Liver (tissue), 9 donors: ENCODE results near the gene IDE. TPM values are rescaled to one million over a fixed set of nuclear protein-coding genes. Genes with fewer than 3 reads are reported as not detected.

ENCODE experiments used
- DNase-seq: peaks from one replicate; pipeline ENCODE4 v3.0.0-alpha.2; 2017; ENCODE audit warnings: low spot score
- H3K27ac ChIP-seq, 2 donors: one replicate each; pipeline ENCODE4 v1.7.0; 2013; ENCODE audit warnings: inconsistent platforms in 2 of 2, low read length in 2 of 2, control low read depth in 1 of 2, low read depth in 1 of 2, mild to moderate bottlenecking in 1 of 2
- H3K27me3 ChIP-seq, 4 donors: one replicate each; pipeline versions ENCODE4 v1.6.1 to v1.7.0; 2013; ENCODE audit warnings: low read length in 3 of 4, inconsistent platforms in 1 of 4, mild to moderate bottlenecking in 1 of 4, moderate library complexity in 1 of 4; ENCODE audit not compliant: control insufficient read depth in 4 of 4, insufficient read depth in 4 of 4
- H3K36me3 ChIP-seq, 4 donors: one replicate each; pipeline versions ENCODE4 v1.6.1 to v1.7.0; 2013; ENCODE audit warnings: low read length in 3 of 4, mild to moderate bottlenecking in 3 of 4, low read depth in 1 of 4, moderate library complexity in 1 of 4; ENCODE audit not compliant: control insufficient read depth in 4 of 4, insufficient read depth in 3 of 4
- H3K4me1 ChIP-seq, 4 donors: one replicate each; pipeline versions ENCODE4 v1.6.1 to v1.7.0; 2013; ENCODE audit warnings: low read length in 3 of 4, mild to moderate bottlenecking in 3 of 4, moderate library complexity in 1 of 4; ENCODE audit not compliant: control insufficient read depth in 4 of 4, insufficient read depth in 4 of 4
- H3K4me3 ChIP-seq, 3 donors: one replicate each; pipeline versions ENCODE4 v1.6.1 to v1.7.0; 2013; ENCODE audit warnings: low read length in 3 of 3, control low read depth in 1 of 3, low read depth in 1 of 3, mild to moderate bottlenecking in 1 of 3
- H3K9ac ChIP-seq, 2 donors: one replicate each; pipeline ENCODE4 v1.7.0; 2013; ENCODE audit warnings: low read length in 2 of 2, mild to moderate bottlenecking in 2 of 2, moderate library complexity in 2 of 2, control low read depth in 1 of 2, low read depth in 1 of 2
- H3K9me3 ChIP-seq, 4 donors: one replicate each; pipeline versions ENCODE4 v1.6.1 to v1.7.0; 2013; ENCODE audit warnings: low read length in 3 of 4; ENCODE audit not compliant: control insufficient read depth in 4 of 4
- EGR1 ChIP-seq, 2 donors: IDR thresholded peaks; 2 replicates each; pipeline ENCODE4 v1.6.1; 2016 to 2018; ENCODE audit warnings: antibody characterized with exemption in 2 of 2, low read depth in 2 of 2
- FOXA1 ChIP-seq: IDR thresholded peaks from 2 replicates; pipeline ENCODE4 v1.6.1; 2016; ENCODE audit warnings: antibody characterized with exemption
- FOXA2 ChIP-seq: IDR thresholded peaks from 2 replicates; pipeline ENCODE4 v1.6.1; 2016; ENCODE audit warnings: antibody characterized with exemption
- GABPA ChIP-seq, 2 donors: IDR thresholded peaks in 1 of 2; conservative IDR thresholded peaks in 1 of 2; 2 replicates each; pipeline ENCODE4 v1.6.1; 2016; ENCODE audit warnings: antibody characterized with exemption in 2 of 2, mild to moderate bottlenecking in 1 of 2, moderate library complexity in 1 of 2
- HNF4A ChIP-seq, 2 donors: conservative IDR thresholded peaks; 2 replicates each; pipeline ENCODE4 v1.6.1; 2016; ENCODE audit warnings: antibody characterized with exemption in 2 of 2, mild to moderate bottlenecking in 2 of 2
- HNF4G ChIP-seq: IDR thresholded peaks from 2 replicates; pipeline ENCODE4 v1.6.1; 2016; ENCODE audit warnings: antibody characterized with exemption
- JUND ChIP-seq, 2 donors: IDR thresholded peaks; 2 replicates each; pipeline ENCODE4 v1.6.1; 2016; ENCODE audit warnings: antibody characterized with exemption in 2 of 2
- RAD21 ChIP-seq, 2 donors: IDR thresholded peaks; 2 replicates each; pipeline ENCODE4 v1.6.1; 2016; ENCODE audit warnings: antibody characterized with exemption in 2 of 2, mild to moderate bottlenecking in 2 of 2
- RXRA ChIP-seq, 2 donors: IDR thresholded peaks; 2 replicates each; pipeline ENCODE4 v1.6.1; 2017 to 2018; ENCODE audit warnings: antibody characterized with exemption in 2 of 2, mild to moderate bottlenecking in 1 of 2
- SP1 ChIP-seq: IDR thresholded peaks from 2 replicates; pipeline ENCODE4 v1.6.1; 2018; ENCODE audit warnings: antibody characterized with exemption, mild to moderate bottlenecking
- YY1 ChIP-seq: IDR thresholded peaks from 2 replicates; pipeline ENCODE4 v1.6.1; 2016; ENCODE audit warnings: antibody characterized with exemption, mild to moderate bottlenecking
- WGBS: extraction: QIAGEN DNeasy Blood & Tissue Kit; methylation state at CpG from one replicate; pipeline ENCODE4 v1.1.7; 2013; 5-methylcytosine and 5-hydroxymethylcytosine counted together
- polyA plus RNA-seq, 2 donors: library from polyadenylated mRNA; stranded (reverse) in 1 of 2; unstranded in 1 of 2; fragments of 200-250 nt in 1 of 2; fragments of >200 nt in 1 of 2; fragmentation: Nextera tagmentation in 1 of 2; extraction: Ambion mirVana in 1 of 2; gene quantifications; one replicate each; pipeline versions ENCODE4 v1.2.1 to v1.2.3, GENCODE V29; 2013 to 2015
- total RNA-seq, 2 donors: library from RNA; depleted of rRNA; stranded (reverse); fragments of >200 nt; gene quantifications; one replicate each; pipeline ENCODE4 v1.2.3, GENCODE V29; 2014
- TF ChIP-seq, protein P1 (sequence below): IDR thresholded peaks from 2 replicates; pipeline ENCODE4 v1.6.1; 2016; ENCODE audit warnings: antibody characterized with exemption
- TF ChIP-seq, protein P2 (sequence below): IDR thresholded peaks from 2 replicates; pipeline ENCODE4 v1.6.1; 2016; ENCODE audit warnings: antibody characterized with exemption
- TF ChIP-seq, protein P3 (sequence below): IDR thresholded peaks from 2 replicates; pipeline ENCODE4 v1.6.1; 2016; ENCODE audit warnings: antibody characterized with exemption
- TF ChIP-seq, protein P4 (sequence below): IDR thresholded peaks from 2 replicates; pipeline ENCODE4 v1.6.1; 2016; ENCODE audit warnings: antibody characterized with exemption, mild to moderate bottlenecking
- TF ChIP-seq, protein P5 (sequence below): fragments of 150-350 bp; IDR thresholded peaks from 2 replicates; pipeline ENCODE4 v1.5.1; 2017; ENCODE audit warnings: improper control_type of control experiment, low read depth, low read length; ENCODE audit not compliant: missing input control
- donor health status: healthy.
- donor health status: healthy.
- donor health status: healthy.
- donor health status: healthy.
- donor health status: healthy.

IDE gene
- total and polyA plus RNA-seq, 4 donors: 9.4 to 31.3 (median 15.3) TPM

DNA sequence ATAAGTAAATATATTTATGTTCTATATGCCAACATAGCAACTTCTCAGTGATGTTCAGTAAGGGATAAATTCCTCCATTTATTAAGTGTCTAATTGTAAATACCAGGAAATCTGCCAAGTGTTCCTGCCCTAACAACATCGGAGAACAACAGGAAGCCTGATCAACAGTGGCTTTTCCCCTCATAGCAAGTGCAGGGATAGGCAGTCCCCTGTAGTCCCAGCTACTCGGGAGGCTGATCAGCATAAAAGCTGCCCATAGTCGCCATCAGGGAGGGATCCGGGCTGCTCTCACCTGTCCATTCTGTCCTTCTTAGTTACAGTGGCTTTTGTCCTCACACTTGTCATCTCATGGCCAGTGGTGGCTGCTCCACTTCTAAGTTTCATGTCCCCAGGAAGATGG lies 141.3 kb downstream of the IDE start:
- H3K36me3 ChIP-seq: no peaks in the 10 kb centered on the region
- no peaks in the 10 kb centered on the region for H3K9me3 ChIP-seq
- H3K27ac ChIP-seq: no peak overlapping the region
- DNase-seq: no peak
- H3K9ac ChIP-seq: no peak overlapping the region
- H3K4me3 ChIP-seq: no peak overlapping the region
- H3K27me3 ChIP-seq: no peaks in the 10 kb centered on the region
- TF ChIP-seq, protein P1, sequence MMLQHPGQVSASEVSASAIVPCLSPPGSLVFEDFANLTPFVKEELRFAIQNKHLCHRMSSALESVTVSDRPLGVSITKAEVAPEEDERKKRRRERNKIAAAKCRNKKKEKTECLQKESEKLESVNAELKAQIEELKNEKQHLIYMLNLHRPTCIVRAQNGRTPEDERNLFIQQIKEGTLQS: no peak
- TF ChIP-seq RAD21 (IDR thresholded peaks at IDR 0.05) (no peak), SP1 (no peak), FOXA1 (no peak), FOXA2 (no peak), RXRA (IDR thresholded peaks at IDR 0.05) (no peak), HNF4G (no peak), JUND (IDR thresholded peaks at IDR 0.05) (no peak), HNF4A (conservative IDR thresholded peaks at IDR 0.05) (no peak), YY1 (no peak)
- TF ChIP-seq, protein P2, sequence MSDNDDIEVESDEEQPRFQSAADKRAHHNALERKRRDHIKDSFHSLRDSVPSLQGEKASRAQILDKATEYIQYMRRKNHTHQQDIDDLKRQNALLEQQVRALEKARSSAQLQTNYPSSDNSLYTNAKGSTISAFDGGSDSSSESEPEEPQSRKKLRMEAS: no peak
- TF ChIP-seq, protein P3, sequence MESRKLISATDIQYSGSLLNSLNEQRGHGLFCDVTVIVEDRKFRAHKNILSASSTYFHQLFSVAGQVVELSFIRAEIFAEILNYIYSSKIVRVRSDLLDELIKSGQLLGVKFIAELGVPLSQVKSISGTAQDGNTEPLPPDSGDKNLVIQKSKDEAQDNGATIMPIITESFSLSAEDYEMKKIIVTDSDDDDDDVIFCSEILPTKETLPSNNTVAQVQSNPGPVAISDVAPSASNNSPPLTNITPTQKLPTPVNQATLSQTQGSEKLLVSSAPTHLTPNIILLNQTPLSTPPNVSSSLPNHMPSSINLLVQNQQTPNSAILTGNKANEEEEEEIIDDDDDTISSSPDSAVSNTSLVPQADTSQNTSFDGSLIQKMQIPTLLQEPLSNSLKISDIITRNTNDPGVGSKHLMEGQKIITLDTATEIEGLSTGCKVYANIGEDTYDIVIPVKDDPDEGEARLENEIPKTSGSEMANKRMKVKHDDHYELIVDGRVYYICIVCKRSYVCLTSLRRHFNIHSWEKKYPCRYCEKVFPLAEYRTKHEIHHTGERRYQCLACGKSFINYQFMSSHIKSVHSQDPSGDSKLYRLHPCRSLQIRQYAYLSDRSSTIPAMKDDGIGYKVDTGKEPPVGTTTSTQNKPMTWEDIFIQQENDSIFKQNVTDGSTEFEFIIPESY: no peak
- WGBS: 44% methylated on average over 4 of the region's 4 CpGs
- H3K4me1 ChIP-seq: no peaks in the 10 kb centered on the region

DNA sequence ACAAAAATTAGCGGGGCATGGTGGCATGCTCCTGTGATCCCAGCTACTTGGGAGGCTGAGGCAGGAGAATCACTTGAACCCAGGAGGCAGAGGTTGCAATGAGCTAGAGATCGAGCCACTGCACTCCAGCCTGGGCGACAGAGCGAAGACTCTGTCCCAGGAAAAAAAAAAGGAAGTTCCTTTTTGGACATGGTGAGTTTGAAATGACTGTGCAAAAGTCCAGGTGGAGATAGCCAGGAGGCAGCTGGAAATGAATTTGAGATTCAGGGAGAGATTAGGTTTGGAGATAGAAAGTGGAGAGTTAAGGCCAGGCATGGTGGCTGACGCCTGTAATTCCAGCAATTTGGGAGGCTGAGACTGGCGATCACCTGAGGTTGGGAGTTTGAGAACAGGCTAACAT lies 143.8 kb downstream of the IDE start:
- DNase-seq: no peak
- H3K36me3 ChIP-seq: no peaks in the 10 kb centered on the region
- no peak overlapping the region for H3K9ac ChIP-seq
- no peak overlapping the region for H3K4me3 ChIP-seq
- H3K27me3 ChIP-seq: no peaks in the 10 kb centered on the region
- no peak overlapping the region for H3K27ac ChIP-seq
- H3K4me1 ChIP-seq: no peaks in the 10 kb centered on the region
- TF ChIP-seq SP1 (no peak), RXRA (IDR thresholded peaks at IDR 0.05) (no peak), FOXA1 (no peak), RAD21 (IDR thresholded peaks at IDR 0.05) (no peak), JUND (IDR thresholded peaks at IDR 0.05) (no peak), EGR1 (IDR thresholded peaks at IDR 0.05; ENCODE audit: low read depth in 2 of 2) (no peak), GABPA (IDR thresholded peaks at IDR 0.05 in 1 of 2, conservative IDR thresholded peaks at IDR 0.05 in 1 of 2) (no peak)
- TF ChIP-seq, protein P2: no peak
- TF ChIP-seq, protein P4, sequence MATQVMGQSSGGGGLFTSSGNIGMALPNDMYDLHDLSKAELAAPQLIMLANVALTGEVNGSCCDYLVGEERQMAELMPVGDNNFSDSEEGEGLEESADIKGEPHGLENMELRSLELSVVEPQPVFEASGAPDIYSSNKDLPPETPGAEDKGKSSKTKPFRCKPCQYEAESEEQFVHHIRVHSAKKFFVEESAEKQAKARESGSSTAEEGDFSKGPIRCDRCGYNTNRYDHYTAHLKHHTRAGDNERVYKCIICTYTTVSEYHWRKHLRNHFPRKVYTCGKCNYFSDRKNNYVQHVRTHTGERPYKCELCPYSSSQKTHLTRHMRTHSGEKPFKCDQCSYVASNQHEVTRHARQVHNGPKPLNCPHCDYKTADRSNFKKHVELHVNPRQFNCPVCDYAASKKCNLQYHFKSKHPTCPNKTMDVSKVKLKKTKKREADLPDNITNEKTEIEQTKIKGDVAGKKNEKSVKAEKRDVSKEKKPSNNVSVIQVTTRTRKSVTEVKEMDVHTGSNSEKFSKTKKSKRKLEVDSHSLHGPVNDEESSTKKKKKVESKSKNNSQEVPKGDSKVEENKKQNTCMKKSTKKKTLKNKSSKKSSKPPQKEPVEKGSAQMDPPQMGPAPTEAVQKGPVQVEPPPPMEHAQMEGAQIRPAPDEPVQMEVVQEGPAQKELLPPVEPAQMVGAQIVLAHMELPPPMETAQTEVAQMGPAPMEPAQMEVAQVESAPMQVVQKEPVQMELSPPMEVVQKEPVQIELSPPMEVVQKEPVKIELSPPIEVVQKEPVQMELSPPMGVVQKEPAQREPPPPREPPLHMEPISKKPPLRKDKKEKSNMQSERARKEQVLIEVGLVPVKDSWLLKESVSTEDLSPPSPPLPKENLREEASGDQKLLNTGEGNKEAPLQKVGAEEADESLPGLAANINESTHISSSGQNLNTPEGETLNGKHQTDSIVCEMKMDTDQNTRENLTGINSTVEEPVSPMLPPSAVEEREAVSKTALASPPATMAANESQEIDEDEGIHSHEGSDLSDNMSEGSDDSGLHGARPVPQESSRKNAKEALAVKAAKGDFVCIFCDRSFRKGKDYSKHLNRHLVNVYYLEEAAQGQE: no peak
- TF ChIP-seq, protein P5, sequence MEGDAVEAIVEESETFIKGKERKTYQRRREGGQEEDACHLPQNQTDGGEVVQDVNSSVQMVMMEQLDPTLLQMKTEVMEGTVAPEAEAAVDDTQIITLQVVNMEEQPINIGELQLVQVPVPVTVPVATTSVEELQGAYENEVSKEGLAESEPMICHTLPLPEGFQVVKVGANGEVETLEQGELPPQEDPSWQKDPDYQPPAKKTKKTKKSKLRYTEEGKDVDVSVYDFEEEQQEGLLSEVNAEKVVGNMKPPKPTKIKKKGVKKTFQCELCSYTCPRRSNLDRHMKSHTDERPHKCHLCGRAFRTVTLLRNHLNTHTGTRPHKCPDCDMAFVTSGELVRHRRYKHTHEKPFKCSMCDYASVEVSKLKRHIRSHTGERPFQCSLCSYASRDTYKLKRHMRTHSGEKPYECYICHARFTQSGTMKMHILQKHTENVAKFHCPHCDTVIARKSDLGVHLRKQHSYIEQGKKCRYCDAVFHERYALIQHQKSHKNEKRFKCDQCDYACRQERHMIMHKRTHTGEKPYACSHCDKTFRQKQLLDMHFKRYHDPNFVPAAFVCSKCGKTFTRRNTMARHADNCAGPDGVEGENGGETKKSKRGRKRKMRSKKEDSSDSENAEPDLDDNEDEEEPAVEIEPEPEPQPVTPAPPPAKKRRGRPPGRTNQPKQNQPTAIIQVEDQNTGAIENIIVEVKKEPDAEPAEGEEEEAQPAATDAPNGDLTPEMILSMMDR: no peak
- WGBS: 95% methylated on average over 6 of the region's 6 CpGs
- H3K9me3 ChIP-seq: no peaks in the 10 kb centered on the region
